ENCODE results near the gene ANGPTL3.

Gene ANGPTL3

GRCh38 chr1:62589321-62589720 is 8.0 kb upstream of the ANGPTL3 start:
- no peak overlapping the region for H3K4me3 ChIP-seq (ENCODE audit: low read length)
- DNase-seq (ENCODE audit: low read depth): no peak
- no peak for TF ChIP-seq CTCF (conservative IDR thresholded peaks at IDR 0.05; ENCODE audit: low read depth, low read length)

- no peak overlapping the region for H3K4me3 ChIP-seq (ENCODE audit: low read length)
Observed at GRCh38 chr1:62590255-62590969, 6.9 kb upstream of the ANGPTL3 start.

GRCh38 chr1:62590970-62591368 is 6.4 kb upstream of the ANGPTL3 start:
- TF ChIP-seq CTCF (conservative IDR thresholded peaks at IDR 0.05; ENCODE audit: low read depth, low read length): no peak
- DNase-seq (ENCODE audit: low read depth): no peak
- no peak overlapping the region for H3K4me3 ChIP-seq (ENCODE audit: low read length)

More at GRCh38 chr1:62590255-62590969, 6.9 kb upstream of the ANGPTL3 start:
- no peak for TF ChIP-seq CTCF (conservative IDR thresholded peaks at IDR 0.05; ENCODE audit: low read depth, low read length)
- DNase-seq (ENCODE audit: low read depth): no peak

GRCh38 chr1:62593825-62594394 is 3.4 kb upstream of the ANGPTL3 start:
- no peak for DNase-seq (ENCODE audit: low read depth)
- H3K4me3 ChIP-seq (ENCODE audit: low read length): no peak overlapping the region
- no peak for TF ChIP-seq CTCF (conservative IDR thresholded peaks at IDR 0.05; ENCODE audit: low read depth, low read length)

GRCh38 chr1:62595647-62596046 is 1.7 kb upstream of the ANGPTL3 start:
- TF ChIP-seq CTCF (conservative IDR thresholded peaks at IDR 0.05; ENCODE audit: low read depth, low read length): no peak
- no peak overlapping the region for H3K4me3 ChIP-seq (ENCODE audit: low read length)
- no peak for DNase-seq (ENCODE audit: low read depth)

- DNase-seq (ENCODE audit: low read depth): no peak
- no peak for TF ChIP-seq CTCF (conservative IDR thresholded peaks at IDR 0.05; ENCODE audit: low read depth, low read length)
- H3K4me3 ChIP-seq (ENCODE audit: low read length): no peak overlapping the region
Observed at GRCh38 chr1:62599044-62599443, 1.7 kb downstream of the ANGPTL3 start.

GRCh38 chr1:62601457-62601856 is 4.1 kb downstream of the ANGPTL3 start:
- TF ChIP-seq CTCF (conservative IDR thresholded peaks at IDR 0.05; ENCODE audit: low read depth, low read length): no peak
- no peak for DNase-seq (ENCODE audit: low read depth)
- no peak overlapping the region for H3K4me3 ChIP-seq (ENCODE audit: low read length)
